HG03469 (cell line): ENCODE results near the gene GLI1.

Experiments used
- ATAC-seq: cut with Tn5 transposase; IDR thresholded peaks from one replicate; pipeline ENCODE4 v1.9.1; 2021; ENCODE audit warnings: mild to moderate bottlenecking, moderate library complexity, moderate number of reproducible peaks; ENCODE audit not compliant: unreplicated experiment

The GLI1 gene

DNA sequence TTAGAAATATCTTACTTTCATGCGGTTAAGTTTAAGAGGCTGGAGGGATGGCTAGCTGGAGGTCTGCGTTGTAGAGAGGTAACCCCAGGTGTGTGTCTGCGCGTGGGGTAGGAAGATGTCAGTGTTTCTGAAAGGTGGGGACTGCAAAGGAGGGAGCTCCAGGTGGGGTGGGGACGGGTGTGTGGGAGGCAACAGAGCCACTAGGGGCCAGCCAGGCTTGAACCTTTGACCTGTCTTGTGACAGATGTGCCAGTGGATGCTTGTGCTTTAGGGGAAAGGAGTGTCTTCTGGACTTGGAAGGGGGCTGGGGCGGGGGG lies 841 bp downstream of the GLI1 start:
- ATAC-seq = no peak

DNA sequence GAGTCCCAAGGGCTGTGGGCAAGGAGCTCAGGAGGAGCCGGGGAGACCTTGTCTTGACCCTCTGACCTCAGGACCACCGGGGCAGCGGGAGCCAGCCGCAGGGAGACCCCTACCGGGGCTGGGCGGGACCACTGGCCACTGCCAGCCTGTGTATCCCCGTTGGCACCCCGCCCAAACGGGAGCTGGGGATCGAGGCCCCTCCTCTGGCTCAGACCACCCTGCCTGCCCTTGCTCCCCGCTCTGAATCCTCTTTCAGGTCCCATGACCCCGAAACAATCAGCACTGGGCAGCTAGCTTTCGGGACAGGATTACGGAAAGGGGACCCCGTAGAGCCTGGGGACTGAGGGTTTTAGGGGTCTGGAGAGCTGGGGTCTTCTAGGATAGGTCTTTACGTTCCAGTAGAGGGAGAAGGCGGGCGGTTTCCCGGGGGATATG lies 1.3 kb downstream of the GLI1 start:
- ATAC-seq = no peak

DNA sequence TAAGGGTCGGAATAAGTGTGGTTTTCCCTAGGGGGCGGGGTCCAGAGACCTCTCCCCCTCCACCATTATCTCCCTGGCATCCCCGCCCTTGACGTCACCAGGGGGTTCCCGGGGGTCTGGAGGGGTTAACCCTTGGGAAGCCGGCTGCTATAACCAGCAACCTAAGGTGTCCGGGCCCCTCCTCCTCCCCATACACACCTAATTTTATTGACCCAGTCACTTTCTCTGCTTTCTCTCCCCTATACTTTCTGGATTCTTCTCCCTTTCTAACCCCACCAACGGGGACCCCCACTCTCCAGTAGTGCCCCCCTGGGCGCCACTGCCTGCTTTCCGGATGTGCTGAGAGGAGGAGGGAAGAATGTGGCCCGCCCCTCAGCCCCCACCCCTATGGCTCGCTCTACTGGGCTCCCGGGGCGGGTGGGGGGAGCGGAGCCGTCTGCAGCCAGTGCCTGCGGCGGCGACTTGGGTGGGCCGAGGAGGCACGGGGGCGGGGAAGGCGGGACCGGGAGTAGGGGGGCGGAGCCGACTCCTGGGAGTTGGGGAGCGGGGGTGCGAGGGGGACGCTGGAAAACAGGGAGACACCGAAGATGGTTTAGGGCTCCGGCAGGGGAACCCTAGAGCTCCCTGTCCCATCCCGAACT lies 1.8 kb downstream of the GLI1 start:
- ATAC-seq = no peak

DNA sequence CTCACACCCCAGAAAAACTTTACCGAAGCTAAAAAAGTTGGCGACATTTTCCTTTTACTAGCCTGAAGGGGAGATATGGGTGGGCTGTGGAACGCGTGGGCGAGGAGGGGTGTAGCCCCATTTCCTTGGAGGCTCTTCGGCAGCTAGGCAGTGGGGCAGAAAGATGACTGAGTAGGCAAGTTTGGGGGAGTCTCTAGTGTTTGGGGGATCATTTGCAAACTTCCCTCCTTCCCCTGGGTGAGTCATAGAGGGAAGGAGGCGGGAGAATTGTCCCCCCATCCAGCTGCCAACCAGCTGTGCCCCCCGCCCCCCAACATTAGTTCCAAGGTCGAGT lies 2.3 kb downstream of the GLI1 start:
- no peak for ATAC-seq

DNA sequence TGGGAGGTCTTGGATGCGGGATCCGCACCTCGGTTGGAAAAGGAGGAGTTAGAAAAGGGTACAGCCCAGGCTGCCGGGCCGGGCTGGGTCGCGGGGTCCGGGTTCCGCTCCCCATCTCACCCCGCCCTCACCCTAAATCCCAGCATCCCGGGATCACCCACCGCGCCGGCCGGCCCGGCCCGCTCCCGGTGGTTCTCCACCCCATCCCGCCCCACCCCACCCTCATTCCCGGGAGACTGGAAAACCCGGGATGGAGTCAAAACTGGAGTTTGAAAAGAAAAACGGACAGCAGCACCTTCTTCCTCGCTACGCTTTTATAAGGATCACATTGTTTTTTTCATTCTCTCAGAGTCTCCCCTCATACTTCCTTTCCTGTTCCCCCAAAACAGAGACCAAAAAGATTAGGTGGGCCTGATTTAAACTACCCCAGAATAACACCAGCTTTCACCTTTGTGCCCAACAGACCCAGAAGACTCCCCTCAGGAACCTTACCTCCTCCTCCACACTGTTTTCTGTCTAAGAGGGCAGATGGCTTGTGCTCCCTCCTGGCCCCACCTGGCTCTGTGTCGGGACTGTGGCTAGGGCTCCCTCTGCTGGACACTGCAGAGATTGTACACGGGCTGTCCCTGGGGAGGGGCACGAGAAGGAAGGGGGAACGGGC lies 2.8 kb downstream of the GLI1 start:
- peak; percentile 35 for ATAC-seq

DNA sequence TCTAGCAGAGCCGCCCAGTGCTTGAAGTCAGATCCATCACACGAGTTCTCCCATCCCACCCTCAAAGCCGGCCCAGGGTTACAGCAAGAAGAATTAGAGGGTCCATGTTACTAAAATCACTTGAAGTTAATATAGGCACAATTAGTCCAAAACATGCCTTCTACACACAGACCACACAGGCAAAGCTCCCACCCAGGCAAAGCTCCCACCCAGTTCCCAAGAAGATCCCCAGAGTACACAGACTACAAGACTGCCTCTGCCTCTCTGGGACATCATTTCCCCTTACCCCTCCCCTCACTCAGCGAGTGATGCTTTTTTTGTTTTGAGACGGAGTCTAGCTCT lies 3.3 kb downstream of the GLI1 start:
- ATAC-seq = no peak

DNA sequence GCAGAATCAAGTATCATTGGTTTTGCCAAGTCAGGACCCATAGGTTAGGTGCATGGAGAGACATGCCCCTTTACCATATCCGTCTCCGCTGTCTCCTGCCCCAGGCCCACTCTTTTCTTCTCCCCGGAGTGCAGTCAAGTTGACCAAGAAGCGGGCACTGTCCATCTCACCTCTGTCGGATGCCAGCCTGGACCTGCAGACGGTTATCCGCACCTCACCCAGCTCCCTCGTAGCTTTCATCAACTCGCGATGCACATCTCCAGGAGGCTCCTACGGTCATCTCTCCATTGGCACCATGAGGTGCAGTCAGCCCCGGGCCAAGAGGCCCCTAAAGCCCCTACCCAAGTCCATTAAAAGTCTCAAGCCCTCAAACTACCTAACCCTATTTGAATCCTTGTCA lies 5.0 kb downstream of the GLI1 start:
- ATAC-seq = no peak

DNA sequence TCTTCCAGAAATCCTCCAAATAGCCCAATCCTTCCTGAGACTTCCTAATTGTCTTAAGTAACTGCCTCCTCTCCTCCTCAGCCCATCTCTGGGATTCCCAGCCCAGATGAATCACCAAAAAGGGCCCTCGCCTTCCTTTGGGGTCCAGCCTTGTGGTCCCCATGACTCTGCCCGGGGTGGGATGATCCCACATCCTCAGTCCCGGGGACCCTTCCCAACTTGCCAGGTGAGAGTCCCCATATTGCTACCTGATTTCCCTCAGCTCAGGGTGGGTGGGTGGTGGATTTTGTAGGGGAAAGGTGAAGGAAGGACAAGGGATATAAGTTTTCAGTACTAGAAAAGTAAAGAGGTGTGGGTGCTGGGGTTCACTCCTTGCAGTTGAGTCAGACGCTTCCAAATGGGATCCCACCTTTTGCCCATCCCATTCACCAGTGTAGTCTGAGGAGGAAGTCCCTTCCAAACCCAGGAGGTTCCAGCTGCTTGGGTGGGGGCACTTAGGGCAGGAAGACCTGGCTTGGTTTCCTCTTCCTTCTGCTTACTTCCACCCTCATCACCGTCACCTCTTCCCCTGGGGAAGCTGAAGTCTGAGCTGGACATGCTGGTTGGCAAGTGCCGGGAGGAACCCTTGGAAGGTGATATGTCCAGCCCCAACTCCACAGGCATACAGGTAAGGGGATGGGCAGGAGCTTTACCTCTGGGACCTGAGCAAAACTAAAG lies 5.6 kb downstream of the GLI1 start:
- no peak for ATAC-seq

DNA sequence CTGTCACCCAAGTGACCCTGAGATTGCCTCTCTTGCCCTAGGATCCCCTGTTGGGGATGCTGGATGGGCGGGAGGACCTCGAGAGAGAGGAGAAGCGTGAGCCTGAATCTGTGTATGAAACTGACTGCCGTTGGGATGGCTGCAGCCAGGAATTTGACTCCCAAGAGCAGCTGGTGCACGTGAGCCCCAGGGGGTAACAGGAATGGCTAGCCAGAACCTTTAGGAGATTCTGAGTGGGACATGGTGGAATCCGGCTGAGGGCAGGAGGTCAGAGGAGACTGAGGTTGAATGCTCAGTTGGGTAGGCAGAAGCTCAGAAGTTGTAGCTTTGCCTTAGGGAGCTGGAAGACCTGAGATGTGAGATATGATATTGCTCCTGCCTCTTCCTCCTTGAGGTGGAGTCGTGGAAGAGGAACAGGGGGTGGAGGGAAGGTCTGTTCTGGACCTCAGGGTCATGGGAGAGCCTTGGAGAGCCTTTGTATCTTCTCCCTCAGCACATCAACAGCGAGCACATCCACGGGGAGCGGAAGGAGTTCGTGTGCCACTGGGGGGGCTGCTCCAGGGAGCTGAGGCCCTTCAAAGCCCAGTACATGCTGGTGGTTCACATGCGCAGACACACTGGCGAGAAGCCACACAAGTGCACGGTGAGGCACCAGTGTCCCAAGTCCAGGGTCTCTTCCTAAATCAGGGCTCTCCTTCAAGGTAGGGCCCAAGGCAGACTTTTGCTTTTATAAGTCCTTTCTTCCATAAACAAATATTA lies 6.3 kb downstream of the GLI1 start:
- ATAC-seq = no peak

DNA sequence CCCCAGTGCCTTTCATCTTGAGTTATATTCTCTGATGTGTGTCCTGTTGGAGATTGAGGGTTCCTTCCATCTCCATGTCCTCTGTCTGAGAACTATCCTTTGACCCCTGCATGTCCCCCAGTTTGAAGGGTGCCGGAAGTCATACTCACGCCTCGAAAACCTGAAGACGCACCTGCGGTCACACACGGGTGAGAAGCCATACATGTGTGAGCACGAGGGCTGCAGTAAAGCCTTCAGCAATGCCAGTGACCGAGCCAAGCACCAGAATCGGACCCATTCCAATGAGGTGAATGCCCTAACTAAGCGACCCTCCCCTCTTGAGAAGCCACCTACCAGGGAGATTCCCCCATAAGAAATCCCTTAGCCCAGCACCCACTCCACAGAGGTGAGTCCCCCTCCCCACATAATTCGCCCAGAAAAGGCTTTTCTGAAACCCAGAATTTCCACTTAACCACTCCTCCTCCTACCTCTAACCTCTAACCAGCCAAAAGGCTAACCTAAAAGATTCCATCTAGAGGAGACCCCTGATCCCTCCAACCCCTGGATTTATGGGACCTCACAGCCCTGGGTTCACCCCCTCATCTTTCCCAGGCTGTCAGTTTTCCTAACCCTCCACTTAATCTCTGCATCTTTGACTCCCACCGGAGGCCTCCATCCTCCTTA lies 7.8 kb downstream of the GLI1 start:
- ATAC-seq = no peak

DNA sequence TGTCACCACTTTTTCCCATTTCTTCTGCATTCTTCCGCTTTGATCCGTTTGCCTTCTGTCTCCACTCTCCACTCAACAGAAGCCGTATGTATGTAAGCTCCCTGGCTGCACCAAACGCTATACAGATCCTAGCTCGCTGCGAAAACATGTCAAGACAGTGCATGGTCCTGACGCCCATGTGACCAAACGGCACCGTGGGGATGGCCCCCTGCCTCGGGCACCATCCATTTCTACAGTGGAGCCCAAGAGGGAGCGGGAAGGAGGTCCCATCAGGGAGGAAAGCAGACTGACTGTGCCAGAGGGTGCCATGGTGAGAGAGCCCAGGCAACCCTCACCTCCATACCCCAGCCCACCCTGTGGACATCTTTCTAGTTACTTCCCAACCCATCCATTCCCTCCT lies 8.3 kb downstream of the GLI1 start:
- ATAC-seq = no peak

DNA sequence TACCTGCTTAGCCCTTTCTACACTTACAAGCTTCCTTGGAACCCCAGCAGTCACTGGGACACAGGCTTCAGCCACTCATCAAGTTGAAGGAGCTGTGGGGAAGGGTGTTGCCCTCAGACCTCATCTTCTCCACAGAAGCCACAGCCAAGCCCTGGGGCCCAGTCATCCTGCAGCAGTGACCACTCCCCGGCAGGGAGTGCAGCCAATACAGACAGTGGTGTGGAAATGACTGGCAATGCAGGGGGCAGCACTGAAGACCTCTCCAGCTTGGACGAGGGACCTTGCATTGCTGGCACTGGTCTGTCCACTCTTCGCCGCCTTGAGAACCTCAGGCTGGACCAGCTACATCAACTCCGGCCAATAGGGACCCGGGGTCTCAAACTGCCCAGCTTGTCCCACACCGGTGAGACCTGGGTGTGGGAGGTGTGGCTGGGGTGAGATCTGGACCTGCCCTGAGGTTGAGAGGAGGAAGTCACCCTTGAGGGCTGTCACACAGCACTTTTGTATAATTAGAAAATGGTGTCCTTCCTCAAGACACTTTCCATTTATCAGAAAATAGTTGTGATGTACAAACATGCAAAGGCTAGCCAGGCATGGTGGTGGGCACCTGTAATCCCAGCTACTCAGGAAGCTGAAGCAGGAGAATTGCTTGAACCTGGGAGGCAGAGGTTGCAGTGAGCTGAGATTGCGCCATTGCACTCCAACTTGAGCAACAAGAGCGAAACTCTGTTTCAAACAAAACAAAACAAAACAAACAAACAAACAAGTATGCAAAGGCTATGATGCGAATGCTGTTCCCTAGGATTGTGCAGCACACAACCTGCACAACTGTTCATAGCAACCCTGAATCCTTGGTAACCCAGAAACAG lies 9.9 kb downstream of the GLI1 start:
- ATAC-seq = no peak

DNA sequence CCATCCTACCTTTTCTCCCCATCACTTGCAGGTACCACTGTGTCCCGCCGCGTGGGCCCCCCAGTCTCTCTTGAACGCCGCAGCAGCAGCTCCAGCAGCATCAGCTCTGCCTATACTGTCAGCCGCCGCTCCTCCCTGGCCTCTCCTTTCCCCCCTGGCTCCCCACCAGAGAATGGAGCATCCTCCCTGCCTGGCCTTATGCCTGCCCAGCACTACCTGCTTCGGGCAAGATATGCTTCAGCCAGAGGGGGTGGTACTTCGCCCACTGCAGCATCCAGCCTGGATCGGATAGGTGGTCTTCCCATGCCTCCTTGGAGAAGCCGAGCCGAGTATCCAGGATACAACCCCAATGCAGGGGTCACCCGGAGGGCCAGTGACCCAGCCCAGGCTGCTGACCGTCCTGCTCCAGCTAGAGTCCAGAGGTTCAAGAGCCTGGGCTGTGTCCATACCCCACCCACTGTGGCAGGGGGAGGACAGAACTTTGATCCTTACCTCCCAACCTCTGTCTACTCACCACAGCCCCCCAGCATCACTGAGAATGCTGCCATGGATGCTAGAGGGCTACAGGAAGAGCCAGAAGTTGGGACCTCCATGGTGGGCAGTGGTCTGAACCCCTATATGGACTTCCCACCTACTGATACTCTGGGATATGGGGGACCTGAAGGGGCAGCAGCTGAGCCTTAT lies 10.8 kb downstream of the GLI1 start:
- no peak for ATAC-seq

DNA sequence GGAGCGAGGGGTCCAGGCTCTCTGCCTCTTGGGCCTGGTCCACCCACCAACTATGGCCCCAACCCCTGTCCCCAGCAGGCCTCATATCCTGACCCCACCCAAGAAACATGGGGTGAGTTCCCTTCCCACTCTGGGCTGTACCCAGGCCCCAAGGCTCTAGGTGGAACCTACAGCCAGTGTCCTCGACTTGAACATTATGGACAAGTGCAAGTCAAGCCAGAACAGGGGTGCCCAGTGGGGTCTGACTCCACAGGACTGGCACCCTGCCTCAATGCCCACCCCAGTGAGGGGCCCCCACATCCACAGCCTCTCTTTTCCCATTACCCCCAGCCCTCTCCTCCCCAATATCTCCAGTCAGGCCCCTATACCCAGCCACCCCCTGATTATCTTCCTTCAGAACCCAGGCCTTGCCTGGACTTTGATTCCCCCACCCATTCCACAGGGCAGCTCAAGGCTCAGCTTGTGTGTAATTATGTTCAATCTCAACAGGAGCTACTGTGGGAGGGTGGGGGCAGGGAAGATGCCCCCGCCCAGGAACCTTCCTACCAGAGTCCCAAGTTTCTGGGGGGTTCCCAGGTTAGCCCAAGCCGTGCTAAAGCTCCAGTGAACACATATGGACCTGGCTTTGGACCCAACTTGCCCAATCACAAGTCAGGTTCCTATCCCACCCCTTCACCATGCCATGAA lies 11.5 kb downstream of the GLI1 start:
- no peak for ATAC-seq

DNA sequence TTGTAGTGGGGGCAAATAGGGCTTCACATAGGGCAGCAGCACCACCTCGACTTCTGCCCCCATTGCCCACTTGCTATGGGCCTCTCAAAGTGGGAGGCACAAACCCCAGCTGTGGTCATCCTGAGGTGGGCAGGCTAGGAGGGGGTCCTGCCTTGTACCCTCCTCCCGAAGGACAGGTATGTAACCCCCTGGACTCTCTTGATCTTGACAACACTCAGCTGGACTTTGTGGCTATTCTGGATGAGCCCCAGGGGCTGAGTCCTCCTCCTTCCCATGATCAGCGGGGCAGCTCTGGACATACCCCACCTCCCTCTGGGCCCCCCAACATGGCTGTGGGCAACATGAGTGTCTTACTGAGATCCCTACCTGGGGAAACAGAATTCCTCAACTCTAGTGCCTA lies 12.1 kb downstream of the GLI1 start:
- ATAC-seq = no peak

DNA sequence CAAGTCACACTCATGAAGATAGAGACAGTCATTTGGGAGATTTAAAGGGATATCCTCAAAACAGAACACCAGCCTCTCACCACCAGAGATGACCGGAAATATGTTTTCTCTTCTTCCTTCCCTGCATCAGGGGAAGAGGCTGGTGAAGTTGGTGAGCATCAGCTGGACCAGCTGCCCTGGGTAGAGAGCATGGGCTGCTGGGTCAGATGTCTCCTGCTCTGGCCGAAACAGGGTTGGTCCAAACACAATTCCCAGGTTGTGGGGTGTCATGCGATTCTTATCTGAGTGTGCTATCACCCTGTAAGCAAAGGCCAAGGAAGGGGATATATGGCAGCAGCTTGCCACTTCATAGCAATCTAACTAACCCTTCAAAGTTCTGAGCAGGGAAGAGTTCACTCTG lies 12.8 kb downstream of the GLI1 start:
- no peak for ATAC-seq

DNA sequence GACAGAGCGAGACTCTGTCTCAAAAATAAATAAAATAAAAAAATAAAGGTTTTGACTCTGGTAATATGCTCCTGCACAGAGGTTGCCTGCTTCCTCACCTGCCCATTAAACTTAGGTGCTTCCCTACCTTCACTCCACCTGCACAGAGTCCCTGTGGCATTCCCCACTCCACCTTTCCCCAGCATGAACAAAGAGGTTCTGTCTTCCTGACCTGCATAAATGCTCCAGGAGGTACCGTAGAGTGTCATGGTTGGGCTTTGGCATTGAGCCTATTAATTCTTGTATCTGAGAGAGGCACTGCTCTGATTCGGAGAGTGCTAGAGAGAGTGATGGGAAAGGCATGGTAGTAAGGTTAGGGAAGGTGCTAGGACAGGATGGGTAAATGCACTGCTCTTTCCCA lies 13.8 kb downstream of the GLI1 start:
- no peak for ATAC-seq

DNA sequence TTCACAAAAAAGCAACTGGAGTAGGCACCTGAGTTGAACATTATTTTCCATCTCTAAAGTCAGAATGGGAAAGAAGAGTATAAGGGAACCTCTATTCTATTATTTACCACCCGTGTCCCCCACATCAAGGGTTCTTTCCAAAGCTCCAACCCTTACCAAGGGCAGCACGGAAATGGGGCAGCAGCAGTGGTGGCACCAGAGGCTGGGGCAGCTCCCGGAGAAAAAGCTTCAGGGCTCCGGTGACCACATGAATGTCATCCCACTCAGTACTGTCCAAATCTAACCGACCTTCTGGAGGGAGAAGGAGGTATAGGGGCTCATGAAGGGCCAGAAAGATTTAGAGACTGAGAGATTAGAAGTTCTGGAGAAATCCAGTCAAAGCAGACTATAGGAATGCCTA lies 14.3 kb downstream of the GLI1 start:
- no peak for ATAC-seq

DNA sequence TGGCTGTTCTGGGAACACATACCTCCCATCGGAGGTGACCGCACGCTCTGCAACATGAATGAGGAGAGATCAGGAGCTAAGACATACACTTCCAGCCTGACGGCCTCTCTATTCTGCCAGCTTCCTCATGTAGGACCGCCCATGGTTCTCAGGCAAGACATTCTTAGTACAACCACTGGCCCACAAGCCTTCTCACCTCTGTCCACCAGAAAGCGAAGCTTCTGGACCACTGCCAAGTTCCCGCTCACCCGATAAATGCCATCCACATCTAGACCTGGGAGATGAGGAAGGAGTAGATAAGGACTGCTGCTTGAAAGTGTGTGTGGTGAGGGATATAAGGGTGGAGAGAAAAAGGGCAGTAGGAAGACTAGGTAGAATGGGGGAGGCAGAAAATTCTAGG lies 14.8 kb downstream of the GLI1 start:
- no peak for ATAC-seq
